ENCODE results near the gene C17orf58. TPM values are rescaled to one million over a fixed set of nuclear protein-coding genes. Genes with fewer than 3 reads are reported as not detected.
"Not testable (repeated sequence)": the region's sequence is repeated elsewhere in the genome, so short reads cannot be mapped to it uniquely, and the experiment has no call there.

The C17orf58 gene
- polyA plus RNA-seq, 1 of the 3 experiments (the other 2 are of a cell fraction) = 21.2 TPM

- Histone ChIP-seq H3K27ac (ENCODE audit: low read depth in 2 of 2, low read length in 1 of 2) (no peak overlapping the region), H3K9me2 (no peaks in the 10 kb centered on the region), H3K4me1 (ENCODE audit: control insufficient read depth in 1 of 2, insufficient read depth in 2 of 2, low read depth in 1 of 2, low read length in 1 of 2) (no peaks in the 10 kb centered on the region; a peak in 1 of 4 replicates), H4K20me1 (ENCODE audit: insufficient read depth) (no peaks in the 10 kb centered on the region), H3K27me3 (ENCODE audit: insufficient read depth) (no peaks in the 10 kb centered on the region), H3K36me3 (replicated peaks in 1 of 2; ENCODE audit: control insufficient read depth in 1 of 2, insufficient read depth in 2 of 2, low read length in 1 of 2) (no peaks in the 10 kb centered on the region), H2AFZ (ENCODE audit: low read depth) (no peak overlapping the region), H3K9ac (no peak overlapping the region), H3K4me2 (no peak overlapping the region), H3K9me3 (no peaks in the 10 kb centered on the region), H3K4me3 (ENCODE audit: low read depth in 2 of 2, low read length in 1 of 2) (no peak overlapping the region), H3F3A (replicated peaks; ENCODE audit: insufficient read depth) (peaks cover 10% of the 10 kb centered on the region), H3K79me2 (ENCODE audit: insufficient read depth) (no peaks in the 10 kb centered on the region)
- ChIA-PET POLR2A (interaction anchor here (1.3 kb wide), 1 partner anchor 183 kb away, joined by 3 read pairs; no protein-coding TSS in a partner anchor), CTCF (interaction anchor here (1.2 to 1.5 kb wide), 3 partner anchors 27 to 151 kb away, joined by 3 read pairs; no protein-coding TSS in a partner anchor)
- DNase-seq = no peak
- WGBS (ENCODE audit: low lambda C conversion rate) = 97% methylated on average over 8 of the region's 8 CpGs
- no peak for TF ChIP-seq ELF1 (IDR thresholded peaks at IDR 0.05)
- TF ChIP-seq YY1 (IDR thresholded peaks at IDR 0.05; ENCODE audit: low read depth) = no peak
- no peak for TF ChIP-seq CHD2 (IDR thresholded peaks at IDR 0.05; ENCODE audit: low read length, partially characterized antibody)
- TF ChIP-seq TCF12 (IDR thresholded peaks at IDR 0.05) = no peak
- no peak for TF ChIP-seq MEF2A (IDR thresholded peaks at IDR 0.05; ENCODE audit: borderline replicate concordance, low read depth)
- no peak for TF ChIP-seq FOXJ3 (CRISPR knock-in tag; IDR thresholded peaks at IDR 0.05)
- TF ChIP-seq RCOR1 (IDR thresholded peaks at IDR 0.05; ENCODE audit: low read length) = no peak
- TF ChIP-seq EZH2phosphoT487 (IDR thresholded peaks at IDR 0.05; ENCODE audit: borderline replicate concordance, low read depth) = no peak
- TF ChIP-seq CTCF (IDR thresholded peaks at IDR 0.05) = no peak
- TF ChIP-seq RAD21 (IDR thresholded peaks at IDR 0.05; ENCODE audit: low read length) = no peak
- TF ChIP-seq RFX5 (IDR thresholded peaks at IDR 0.05; ENCODE audit: low read length) = no peak
- no peak for TF ChIP-seq EP300 (IDR thresholded peaks at IDR 0.05; ENCODE audit: borderline replicate concordance in 1 of 2, low read depth in 1 of 2, low read length in 1 of 2)
- TF ChIP-seq NRF1 (IDR thresholded peaks at IDR 0.05; ENCODE audit: low read depth, low read length) = no peak
- TF ChIP-seq FOSL2 (IDR thresholded peaks at IDR 0.05; ENCODE audit: borderline replicate concordance, low read depth) = no peak
- TF ChIP-seq RXRA (IDR thresholded peaks at IDR 0.05; ENCODE audit: borderline replicate concordance, low read depth) = no peak
- TF ChIP-seq MXI1 (IDR thresholded peaks at IDR 0.05; ENCODE audit: low read depth, low read length) = no peak
- TF ChIP-seq MAX (IDR thresholded peaks at IDR 0.05; ENCODE audit: low read depth) = no peak
- TF ChIP-seq REST (IDR thresholded peaks at IDR 0.05; ENCODE audit: low read depth, low read length) = no peak
- no peak for TF ChIP-seq GATA2 (CRISPR knock-in tag; IDR thresholded peaks at IDR 0.05)
These were observed 25.7 kb upstream of the C17orf58 start for GRCh38 chr17:68021963-68022362.

- peak overlapping the region; percentile 54 to 74 for H3K4me3 ChIP-seq (ENCODE audit: low read depth in 2 of 2, low read length in 1 of 2)
- WGBS (ENCODE audit: low lambda C conversion rate) = 94% methylated on average over 13 of the region's 13 CpGs
- peak overlapping the region in 1 of 2 experiments; percentile 71; a peak in 2 of 4 replicates for H3K27ac ChIP-seq (ENCODE audit: low read depth in 2 of 2, low read length in 1 of 2)
- not testable (repeated sequence) for H3F3A ChIP-seq (replicated peaks; ENCODE audit: insufficient read depth); H3K9me3 ChIP-seq; H4K20me1 ChIP-seq (ENCODE audit: insufficient read depth); DNase-seq; H3K9me2 ChIP-seq; H3K36me3 ChIP-seq (replicated peaks in 1 of 2; ENCODE audit: control insufficient read depth in 1 of 2, insufficient read depth in 2 of 2, low read length in 1 of 2); H3K4me1 ChIP-seq (ENCODE audit: control insufficient read depth in 1 of 2, insufficient read depth in 2 of 2, low read depth in 1 of 2, low read length in 1 of 2); H3K27me3 ChIP-seq (ENCODE audit: insufficient read depth); H3K79me2 ChIP-seq (ENCODE audit: insufficient read depth)
- H3K9ac ChIP-seq = peak overlapping the region; percentile 75; the same call in 1 of the 2 replicates
- peak overlapping the region; percentile 93 for H2AFZ ChIP-seq (ENCODE audit: low read depth)
- ChIA-PET POLR2A (interaction anchor here (1.6 to 1.7 kb wide), 2 partner anchors 15 to 27 kb away, joined by 6 to 21 read pairs; partner anchors contain the start of gene KPNA2), CTCF (interaction anchor here (1.3 to 1.7 kb wide), 6 partner anchors 10 to 226 kb away, joined by 4 to 7 read pairs (median 5); partner anchors contain the start of gene AMZ2)
- H3K4me2 ChIP-seq = peak overlapping the region; percentile 91
These were observed 24.5 kb upstream of the C17orf58 start for GRCh38 chr17:68020791-68021190.
